GM12874 (cell line): ENCODE measurements around the gene KIAA1328.

Experiments used
- TF ChIP-seq, protein P1 (sequence below): IDR thresholded peaks from 2 replicates; pipeline ENCODE4 v1.5.1; 2011; ENCODE audit warnings: low read depth, mild to moderate bottlenecking, control low read depth, low read length, moderate library complexity; ENCODE audit not compliant: insufficient read depth

KIAA1328 gene

DNA sequence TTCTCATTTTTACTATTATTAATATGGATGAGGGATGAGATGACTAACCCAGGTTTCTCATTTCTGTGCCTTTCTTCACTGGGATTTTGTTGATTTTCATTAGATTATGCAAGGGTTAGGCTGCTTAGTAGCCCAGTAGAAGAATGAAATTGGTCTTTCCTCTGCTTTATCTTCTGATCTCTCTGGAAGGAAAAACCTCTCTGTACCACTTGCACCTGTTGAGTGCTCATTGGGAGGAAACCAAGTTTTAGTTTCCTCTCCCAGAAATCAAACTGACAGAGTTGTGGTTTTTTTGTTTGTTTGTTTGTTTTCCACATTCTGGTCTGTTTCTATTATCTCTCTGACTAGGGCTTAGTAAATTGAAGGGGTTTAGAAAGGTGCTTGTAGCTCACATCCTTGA, 60.8 kb downstream of the KIAA1328 start:
- TF ChIP-seq, protein P1, sequence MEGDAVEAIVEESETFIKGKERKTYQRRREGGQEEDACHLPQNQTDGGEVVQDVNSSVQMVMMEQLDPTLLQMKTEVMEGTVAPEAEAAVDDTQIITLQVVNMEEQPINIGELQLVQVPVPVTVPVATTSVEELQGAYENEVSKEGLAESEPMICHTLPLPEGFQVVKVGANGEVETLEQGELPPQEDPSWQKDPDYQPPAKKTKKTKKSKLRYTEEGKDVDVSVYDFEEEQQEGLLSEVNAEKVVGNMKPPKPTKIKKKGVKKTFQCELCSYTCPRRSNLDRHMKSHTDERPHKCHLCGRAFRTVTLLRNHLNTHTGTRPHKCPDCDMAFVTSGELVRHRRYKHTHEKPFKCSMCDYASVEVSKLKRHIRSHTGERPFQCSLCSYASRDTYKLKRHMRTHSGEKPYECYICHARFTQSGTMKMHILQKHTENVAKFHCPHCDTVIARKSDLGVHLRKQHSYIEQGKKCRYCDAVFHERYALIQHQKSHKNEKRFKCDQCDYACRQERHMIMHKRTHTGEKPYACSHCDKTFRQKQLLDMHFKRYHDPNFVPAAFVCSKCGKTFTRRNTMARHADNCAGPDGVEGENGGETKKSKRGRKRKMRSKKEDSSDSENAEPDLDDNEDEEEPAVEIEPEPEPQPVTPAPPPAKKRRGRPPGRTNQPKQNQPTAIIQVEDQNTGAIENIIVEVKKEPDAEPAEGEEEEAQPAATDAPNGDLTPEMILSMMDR, result no peak

DNA sequence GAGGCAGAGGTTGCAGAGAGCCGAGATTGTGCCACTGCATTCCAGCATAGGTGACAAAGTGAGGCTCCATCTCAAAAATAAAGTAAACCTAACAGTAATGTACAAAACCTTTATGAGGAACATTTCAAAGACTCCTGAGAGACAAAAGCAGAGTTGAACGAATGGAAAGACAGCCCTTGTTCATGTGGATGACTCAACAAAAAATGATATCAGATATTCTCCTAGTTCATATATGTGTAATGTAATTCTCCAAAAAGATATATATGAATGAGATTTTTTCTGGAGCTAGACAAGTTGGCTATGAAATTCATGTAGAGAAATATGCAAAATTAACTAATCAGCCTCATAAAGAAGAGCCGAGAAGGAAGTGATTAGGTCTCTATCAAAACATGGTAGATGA, 61.7 kb downstream of the KIAA1328 start:
- TF ChIP-seq, protein P1, result no peak

DNA sequence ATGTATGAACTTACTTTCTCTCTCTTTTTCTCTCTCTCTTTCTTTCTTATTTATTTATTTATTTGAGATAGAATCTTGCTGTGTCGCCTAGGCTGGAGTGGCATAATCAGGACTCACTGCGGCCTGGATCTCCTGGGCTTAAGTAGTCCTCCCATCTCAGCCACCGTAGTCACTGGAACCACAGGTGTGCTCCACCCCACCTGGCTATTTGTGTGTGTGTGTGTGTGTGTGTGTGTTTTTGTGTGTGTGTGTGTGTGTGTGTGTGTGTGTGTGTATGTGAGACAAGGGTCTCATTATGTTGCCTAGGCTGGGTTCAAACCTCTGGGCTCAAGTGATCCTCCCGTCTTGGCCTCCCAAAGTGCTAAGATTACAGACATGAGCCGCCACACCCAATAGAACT, 64.3 kb downstream of the KIAA1328 start:
- TF ChIP-seq, protein P1, result no peak

DNA sequence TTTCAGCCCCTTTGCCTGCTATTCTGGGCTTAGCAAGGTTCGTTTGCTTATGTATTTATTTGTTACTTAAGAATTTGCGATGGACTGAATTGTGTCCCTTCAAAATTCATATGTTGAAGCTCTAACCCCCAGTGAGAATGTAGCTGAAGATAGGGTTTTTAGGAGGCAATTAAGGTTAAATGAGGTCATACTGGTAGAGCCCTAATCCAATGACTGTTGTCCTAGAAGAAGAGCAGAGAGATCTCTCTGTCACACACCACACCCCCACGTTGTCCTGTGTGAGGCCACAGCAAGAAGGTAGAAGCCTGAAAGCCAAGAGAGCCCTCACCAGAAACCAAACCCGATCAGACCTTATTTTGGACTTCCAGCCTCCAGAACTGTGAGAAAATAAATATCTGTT, 66.7 kb downstream of the KIAA1328 start:
- TF ChIP-seq, protein P1, result no peak

DNA sequence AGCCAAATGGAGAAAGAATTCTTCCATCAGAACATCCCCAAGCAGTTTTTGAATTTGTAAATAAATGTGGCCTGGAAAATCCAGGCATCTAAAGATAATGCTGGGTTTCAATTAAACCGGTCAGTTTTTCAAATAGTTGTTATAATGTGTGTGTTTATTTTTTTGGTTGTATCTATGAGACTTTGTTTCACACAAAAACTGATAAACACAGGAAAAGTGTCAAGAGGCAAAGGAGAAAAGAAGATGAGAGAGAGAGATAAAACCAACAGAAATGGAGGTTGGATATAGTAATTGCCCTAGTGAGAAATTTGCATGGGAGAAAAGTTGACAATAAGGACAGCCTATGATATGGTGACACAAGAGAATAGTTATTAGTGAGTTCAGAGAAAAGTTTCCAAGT, 68.3 kb downstream of the KIAA1328 start:
- TF ChIP-seq, protein P1, result no peak

DNA sequence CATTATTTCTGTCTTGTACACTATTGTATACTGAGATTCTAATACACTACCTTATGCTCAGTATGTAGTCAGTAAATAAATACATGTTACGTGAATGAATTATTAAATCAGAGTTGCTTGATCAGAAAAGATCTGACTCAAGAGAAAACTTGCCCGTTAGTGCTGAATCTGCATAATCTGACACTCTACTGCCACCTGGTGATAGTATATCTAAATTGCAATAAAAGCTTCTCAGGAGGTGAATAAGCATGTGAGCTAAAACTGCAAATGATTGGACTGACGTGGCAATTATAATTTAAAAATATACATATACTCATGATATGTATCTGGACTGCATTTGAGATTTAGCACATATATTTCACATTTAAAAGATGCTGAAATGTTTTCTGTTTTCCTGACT, 70.4 kb downstream of the KIAA1328 start:
- TF ChIP-seq, protein P1, result peak; percentile 9; the same call in 1 of the 2 replicates

DNA sequence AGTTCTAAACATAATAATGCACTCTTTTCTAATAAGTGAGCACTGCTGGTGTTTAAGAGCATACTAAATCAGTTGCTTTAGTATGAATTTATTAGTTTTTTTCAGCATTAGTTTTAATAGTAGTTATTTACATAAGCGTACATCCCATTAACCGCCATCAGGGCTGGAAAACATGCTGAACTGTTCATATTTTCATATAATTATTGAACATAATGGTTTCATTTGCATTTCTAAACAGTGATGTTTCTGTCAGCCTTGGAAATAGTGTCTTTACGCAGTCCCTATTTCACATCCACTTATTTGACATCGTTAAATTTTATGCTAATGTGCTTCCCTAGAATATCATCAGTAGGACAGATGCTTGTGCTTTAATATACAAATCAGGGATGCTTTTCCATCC, 71.5 kb downstream of the KIAA1328 start:
- TF ChIP-seq, protein P1, result no peak

DNA sequence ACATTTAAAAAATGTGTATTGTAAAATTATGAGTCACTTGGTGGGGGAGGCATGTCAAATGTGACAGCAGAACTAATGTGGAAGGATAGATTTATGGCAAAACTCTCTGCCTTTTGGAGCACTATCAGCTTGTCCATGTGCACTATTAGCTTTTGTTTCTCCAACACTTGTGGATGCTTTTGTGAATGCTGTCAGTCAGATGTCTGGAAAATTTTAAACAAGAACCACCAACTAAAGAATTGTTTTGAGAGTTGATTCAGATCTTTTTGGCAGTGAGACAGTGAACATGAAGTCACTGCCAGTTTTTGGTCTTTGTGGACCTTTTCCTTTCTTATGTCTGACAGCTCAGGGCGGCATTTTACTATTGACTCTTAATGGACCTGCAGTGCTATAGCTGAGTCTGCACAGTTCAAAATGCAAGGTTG, 72.4 kb downstream of the KIAA1328 start:
- TF ChIP-seq, protein P1, result no peak
